Thyroid gland (tissue), 4 donors: ENCODE results near the gene TRMT1.

Source experiments
- CTCF ChIP-seq, 6 experiments: fragments of 200-600 bp in 3 of 6; fragments of 450-650 bp in 3 of 6; sonication (generic) in 3 of 6; IDR thresholded peaks; one replicate each; pipeline ENCODE4 v1.5.1; 2016 to 2019; ENCODE audit warnings: antibody characterized with exemption in 6 of 6, mild to moderate bottlenecking in 2 of 6, inconsistent platforms in 1 of 6, moderate library complexity in 1 of 6
- POLR2A ChIP-seq, 2 donors: fragments of 450-650 bp; IDR thresholded peaks; one replicate each; pipeline ENCODE4 v1.6.1; 2017; ENCODE audit warnings: antibody characterized with exemption in 2 of 2, mild to moderate bottlenecking in 2 of 2, moderate library complexity in 1 of 2

- TF ChIP-seq CTCF (IDR thresholded peaks at IDR 0.05) (no peak), POLR2A (IDR thresholded peaks at IDR 0.05) (no peak)
Measured at GRCh38 chr19:13089857-13090507, 26.6 kb downstream of the TRMT1 start.
